Natural killer cell (primary cell): ENCODE data around the gene RNF150. TPM values are rescaled to one million over a fixed set of nuclear protein-coding genes. Genes with fewer than 3 reads are reported as not detected.

Experiments used
- ATAC-seq, 3 donors: fragments of 150-1000 bp in 2 of 3; fragments of 200-7000 bp in 1 of 3; cut with Tn5 transposase; 1 replicate in 1 of 3; 2 replicates in 2 of 3; pipeline ENCODE4 v1.10.0; 2021; ENCODE audit warnings: mild to moderate bottlenecking in 2 of 3, moderate library complexity in 2 of 3
- DNase-seq, 2 donors: peaks; one replicate each; pipeline versions ENCODE4 v3.0.0 to v3.0.0-alpha.2; 2013 to 2021; ENCODE audit warnings: mixed read lengths in 1 of 2
- H3K27ac ChIP-seq: one replicate; pipeline ENCODE4 v1.5.1; 2013; ENCODE audit warnings: mild to moderate bottlenecking, low read length
- H3K27me3 ChIP-seq: one replicate; pipeline ENCODE4 v1.6.1; 2013; ENCODE audit warnings: low read length; ENCODE audit not compliant: control insufficient read depth, insufficient read depth
- H3K36me3 ChIP-seq: one replicate; pipeline ENCODE4 v1.6.1; 2013; ENCODE audit warnings: low read length; ENCODE audit not compliant: control insufficient read depth, insufficient read depth
- H3K4me1 ChIP-seq: one replicate; pipeline ENCODE4 v1.6.1; 2013; ENCODE audit warnings: low read length; ENCODE audit not compliant: control insufficient read depth, insufficient read depth
- H3K4me3 ChIP-seq: one replicate; pipeline ENCODE4 v1.5.1; 2013; ENCODE audit warnings: low read length
- H3K9me3 ChIP-seq: one replicate; pipeline ENCODE4 v1.6.1; 2013; ENCODE audit warnings: low read length; ENCODE audit not compliant: control insufficient read depth, insufficient read depth
- H3K27ac Mint-ChIP-seq, 2 donors: one replicate each; pipeline ENCODE4 v1.8.0; 2022; ENCODE audit warnings: mild to moderate bottlenecking in 2 of 2, mixed read lengths in 2 of 2, moderate library complexity in 1 of 2
- H3K27me3 Mint-ChIP-seq, 2 donors: one replicate each; pipeline ENCODE4 v1.8.0; 2022; ENCODE audit warnings: low read depth in 2 of 2, mixed read lengths in 2 of 2
- H3K36me3 Mint-ChIP-seq: one replicate; pipeline ENCODE4 v1.8.0; 2022; ENCODE audit warnings: mixed read lengths
- H3K4me1 Mint-ChIP-seq, 2 donors: one replicate each; pipeline ENCODE4 v1.8.0; 2022; ENCODE audit warnings: mixed read lengths in 2 of 2
- H3K4me3 Mint-ChIP-seq: one replicate; pipeline ENCODE4 v1.8.0; 2022; ENCODE audit warnings: mild to moderate bottlenecking, moderate library complexity, mixed read lengths
- H3K9me3 Mint-ChIP-seq, 2 donors: one replicate each; pipeline ENCODE4 v1.8.0; 2022; ENCODE audit warnings: mixed read lengths in 2 of 2
- WGBS: methylation state at CpG from one replicate; pipeline ENCODE4 v1.1.7; 2013; ENCODE audit warnings: missing lambda C conversion rate; ENCODE audit not compliant: insufficient coverage; 5-methylcytosine and 5-hydroxymethylcytosine counted together
- intact Hi-C: fragments of 100-400 bp; cut with micrococcal nuclease; formaldehyde crosslinking; loops from one replicate; pipeline ENCODE4 v1.14.2; 2022
- total RNA-seq, 4 donors: library from RNA; stranded (reverse); fragments of 120-200 nt in 1 of 4; gene quantifications; one replicate each; pipeline versions ENCODE4 v1.2.3 to v1.2.4, GENCODE V29; 2013 to 2022
- TF ChIP-seq, protein P1 (sequence below): fragments of 200-600 bp; IDR thresholded peaks from one replicate; pipeline ENCODE4 v1.8.0; 2022; ENCODE audit warnings: antibody characterized with exemption

Gene RNF150
- total RNA-seq, 3 donors from 2014 or later (not counting 1 experiment from before 2014, with no cell fraction given), result 0.09 TPM; not detected in 2

- H3K27me3 Mint-ChIP-seq, result peaks cover 0 to 8% of the 10 kb centered on the region in 2 donors
- H3K4me3 ChIP-seq, result no peak overlapping the region
- no peak overlapping the region for H3K27ac Mint-ChIP-seq
- no peaks in the 10 kb centered on the region for H3K4me1 ChIP-seq
- TF ChIP-seq, protein P1, sequence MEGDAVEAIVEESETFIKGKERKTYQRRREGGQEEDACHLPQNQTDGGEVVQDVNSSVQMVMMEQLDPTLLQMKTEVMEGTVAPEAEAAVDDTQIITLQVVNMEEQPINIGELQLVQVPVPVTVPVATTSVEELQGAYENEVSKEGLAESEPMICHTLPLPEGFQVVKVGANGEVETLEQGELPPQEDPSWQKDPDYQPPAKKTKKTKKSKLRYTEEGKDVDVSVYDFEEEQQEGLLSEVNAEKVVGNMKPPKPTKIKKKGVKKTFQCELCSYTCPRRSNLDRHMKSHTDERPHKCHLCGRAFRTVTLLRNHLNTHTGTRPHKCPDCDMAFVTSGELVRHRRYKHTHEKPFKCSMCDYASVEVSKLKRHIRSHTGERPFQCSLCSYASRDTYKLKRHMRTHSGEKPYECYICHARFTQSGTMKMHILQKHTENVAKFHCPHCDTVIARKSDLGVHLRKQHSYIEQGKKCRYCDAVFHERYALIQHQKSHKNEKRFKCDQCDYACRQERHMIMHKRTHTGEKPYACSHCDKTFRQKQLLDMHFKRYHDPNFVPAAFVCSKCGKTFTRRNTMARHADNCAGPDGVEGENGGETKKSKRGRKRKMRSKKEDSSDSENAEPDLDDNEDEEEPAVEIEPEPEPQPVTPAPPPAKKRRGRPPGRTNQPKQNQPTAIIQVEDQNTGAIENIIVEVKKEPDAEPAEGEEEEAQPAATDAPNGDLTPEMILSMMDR, result no peak
- ATAC-seq, result no peak
- no peaks in the 10 kb centered on the region for H3K27me3 ChIP-seq
- intact Hi-C loops, result no loop called here
- no peak for DNase-seq
- no peaks in the 10 kb centered on the region for H3K4me1 Mint-ChIP-seq
- no peaks in the 10 kb centered on the region for H3K36me3 ChIP-seq
- no peak overlapping the region for H3K4me3 Mint-ChIP-seq
- 75% methylated on average over 2 of the region's 2 CpGs for WGBS
- no peaks in the 10 kb centered on the region for H3K36me3 Mint-ChIP-seq
- no peaks in the 10 kb centered on the region for H3K9me3 Mint-ChIP-seq
- no peak overlapping the region for H3K27ac ChIP-seq
- no peaks in the 10 kb centered on the region for H3K9me3 ChIP-seq
These were observed 228.4 kb downstream of the RNF150 start for GRCh38 chr4:140904904-140905303.

DNA sequence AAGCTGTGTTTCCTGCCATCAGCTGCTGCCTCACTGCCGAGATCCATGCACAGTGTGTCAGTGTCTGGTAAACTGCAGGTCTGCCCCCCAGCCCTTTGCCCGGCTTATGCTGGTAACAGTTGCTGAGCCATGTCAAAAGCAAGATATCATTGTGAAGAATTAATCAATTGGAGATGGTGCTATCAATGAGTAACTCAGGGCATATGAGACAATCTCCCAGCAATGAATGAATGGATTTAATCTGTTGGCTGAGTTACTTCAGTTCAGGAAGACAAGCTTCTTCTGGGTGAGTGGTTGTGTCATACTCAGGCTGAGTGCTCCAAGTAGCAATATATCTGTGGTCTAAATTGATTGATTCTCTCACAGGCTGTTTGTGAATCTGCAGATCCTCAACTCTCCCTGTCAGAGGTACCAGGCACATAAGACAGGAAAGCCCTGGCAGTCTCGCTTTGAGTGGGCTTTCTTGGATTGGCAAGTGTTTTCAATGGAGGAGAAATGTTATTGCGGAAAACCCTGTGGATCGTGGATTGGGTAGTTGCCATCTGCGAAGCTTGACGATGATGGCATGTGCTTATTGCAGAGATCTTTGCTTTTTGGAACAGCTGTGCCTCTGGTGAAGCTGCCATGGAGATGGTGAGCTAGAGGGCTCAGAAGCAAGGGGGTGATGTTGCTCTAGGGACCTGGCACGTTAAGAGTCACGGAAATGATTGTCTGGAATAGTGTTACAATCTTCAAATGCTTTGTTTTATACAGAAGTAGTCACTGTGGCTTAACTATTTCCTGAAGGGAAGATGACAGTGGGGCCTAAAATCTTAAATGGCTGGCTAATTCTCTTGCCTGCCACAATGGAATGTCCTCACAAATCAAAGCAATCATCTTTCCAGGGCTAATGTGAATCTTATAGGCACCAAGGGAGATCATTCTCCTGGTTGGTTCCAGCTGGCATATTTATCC, 229.5 kb downstream of the RNF150 start:
- 74% methylated on average over 9 of the region's 9 CpGs for WGBS
- H3K27me3 Mint-ChIP-seq, result peaks cover 0 to 8% of the 10 kb centered on the region in 2 donors
- intact Hi-C loops, result no loop called here

DNA sequence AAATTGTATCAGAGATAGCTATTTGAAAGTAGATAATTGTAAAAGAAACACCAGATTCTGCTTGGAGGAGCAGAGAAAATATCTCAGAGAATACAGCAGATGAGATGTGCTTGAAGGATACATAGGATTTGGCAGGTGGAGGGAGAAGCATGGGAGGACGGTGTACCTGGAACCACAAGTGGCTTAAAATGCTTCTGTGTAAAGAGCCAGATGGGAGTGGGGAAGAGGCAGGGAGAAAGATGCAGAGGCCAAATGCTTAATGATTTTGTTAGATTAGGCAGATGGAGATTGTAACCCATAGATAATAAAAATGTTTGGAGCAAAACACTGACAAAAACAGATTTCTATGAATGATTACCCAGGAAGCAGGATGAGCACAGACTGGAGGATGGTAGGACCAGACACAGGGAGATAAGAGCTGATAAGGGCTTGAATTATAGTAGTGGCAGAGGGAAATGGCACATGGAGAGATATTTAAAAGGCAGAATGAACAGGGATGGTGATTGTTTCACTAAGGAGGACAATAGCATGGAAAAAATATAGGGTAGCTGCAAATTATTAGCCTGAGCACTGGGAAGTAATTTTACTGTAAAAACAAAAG, 231.4 kb downstream of the RNF150 start:
- Histone ChIP-seq H3K4me1 (no peaks in the 10 kb centered on the region), H3K36me3 (no peaks in the 10 kb centered on the region), H3K27ac (no peak overlapping the region), H3K4me3 (no peak overlapping the region), H3K27me3 (no peaks in the 10 kb centered on the region), H3K9me3 (no peaks in the 10 kb centered on the region)
- 88% methylated on average over 1 of the region's 1 CpG for WGBS
- intact Hi-C loops, result no loop called here
- TF ChIP-seq, protein P1, result no peak
- H3K36me3 Mint-ChIP-seq, result no peaks in the 10 kb centered on the region
- H3K4me1 Mint-ChIP-seq, result no peaks in the 10 kb centered on the region
- H3K4me3 Mint-ChIP-seq, result no peak overlapping the region
- DNase-seq, result no peak
- ATAC-seq, result no peak
- H3K27ac Mint-ChIP-seq, result no peak overlapping the region
- H3K9me3 Mint-ChIP-seq, result no peaks in the 10 kb centered on the region
- H3K27me3 Mint-ChIP-seq, result peaks cover 0 to 4% of the 10 kb centered on the region in 2 donors

More for the DNA sequence above, 229.5 kb downstream of the RNF150 start:
- H3K27ac Mint-ChIP-seq, result no peak overlapping the region
- ATAC-seq (no peak), DNase-seq (no peak)
- Histone ChIP-seq H3K36me3 (no peaks in the 10 kb centered on the region), H3K27ac (no peak overlapping the region), H3K4me3 (no peak overlapping the region), H3K27me3 (no peaks in the 10 kb centered on the region), H3K4me1 (no peaks in the 10 kb centered on the region), H3K9me3 (no peaks in the 10 kb centered on the region)
- H3K4me1 Mint-ChIP-seq, result no peaks in the 10 kb centered on the region
- TF ChIP-seq, protein P1, result no peak
- no peaks in the 10 kb centered on the region for H3K9me3 Mint-ChIP-seq
- H3K36me3 Mint-ChIP-seq, result no peaks in the 10 kb centered on the region
- no peak overlapping the region for H3K4me3 Mint-ChIP-seq
